ENCODE results near the gene CYP11A1.

The CYP11A1 gene

DNA sequence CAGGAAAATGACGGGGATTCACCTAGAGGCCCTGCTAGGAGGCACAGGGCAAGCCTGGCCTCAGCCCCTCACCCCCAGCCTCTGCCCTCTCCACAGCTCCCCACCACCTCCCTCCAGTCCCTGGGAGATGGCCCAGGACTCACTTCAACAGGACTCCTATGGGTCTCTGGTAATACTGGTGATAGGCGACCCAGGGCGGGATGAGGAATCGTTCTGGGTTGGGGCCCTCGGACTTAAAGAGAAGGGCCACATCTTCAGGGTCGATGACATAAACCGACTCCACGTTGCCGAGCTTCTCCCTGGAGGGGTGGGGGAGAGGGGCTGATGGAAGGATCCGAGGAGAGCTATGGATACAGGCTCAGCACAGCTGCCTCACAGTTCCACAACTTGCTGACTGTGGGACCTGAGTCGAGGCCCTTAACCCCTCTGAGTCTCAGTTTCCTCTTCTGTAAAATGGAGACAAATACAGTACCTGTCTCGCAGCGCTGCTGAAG lies 19.6 kb downstream of the CYP11A1 start:
- no peak for DNase-seq (ENCODE audit: low read depth in 2 of 2)

DNA sequence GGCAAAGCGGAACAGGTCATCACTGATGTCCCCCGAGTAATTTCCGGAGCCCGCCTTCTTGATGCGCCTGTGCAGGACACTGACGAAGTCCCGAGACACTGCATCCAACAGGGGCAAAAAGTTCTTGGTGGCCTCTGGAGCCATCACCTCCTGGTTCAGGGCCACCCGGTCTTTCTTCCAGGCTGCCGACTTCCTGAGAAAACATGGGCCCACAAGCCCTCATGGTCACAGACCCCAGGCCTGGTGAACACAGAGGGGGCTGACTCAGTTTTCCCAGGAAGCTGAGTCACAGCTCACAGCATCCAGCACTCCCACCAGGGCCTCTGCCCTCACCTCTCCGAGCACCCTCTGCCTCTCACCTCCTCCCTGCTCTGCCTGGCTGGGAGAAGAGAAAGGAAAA lies 22.4 kb downstream of the CYP11A1 start:
- DNase-seq (ENCODE audit: low read depth in 2 of 2) = no peak

DNA sequence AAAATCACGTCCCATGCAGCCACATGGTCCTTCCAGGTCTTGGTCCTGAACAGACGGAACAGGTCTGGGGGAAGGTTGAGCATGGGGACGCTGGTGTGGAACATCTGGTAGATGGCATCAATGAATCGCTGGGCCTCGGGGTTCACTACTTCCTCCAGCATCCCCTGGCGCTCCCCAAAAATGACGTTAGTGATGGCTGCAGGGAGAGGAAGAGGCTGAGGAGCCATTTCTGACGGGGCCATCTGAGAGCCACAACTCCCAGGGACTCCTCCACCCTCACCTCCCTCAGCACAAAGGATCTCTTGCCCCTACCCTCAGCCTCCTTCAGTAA lies 23.7 kb downstream of the CYP11A1 start:
- DNase-seq (ENCODE audit: low read depth in 2 of 2) = no peak

DNA sequence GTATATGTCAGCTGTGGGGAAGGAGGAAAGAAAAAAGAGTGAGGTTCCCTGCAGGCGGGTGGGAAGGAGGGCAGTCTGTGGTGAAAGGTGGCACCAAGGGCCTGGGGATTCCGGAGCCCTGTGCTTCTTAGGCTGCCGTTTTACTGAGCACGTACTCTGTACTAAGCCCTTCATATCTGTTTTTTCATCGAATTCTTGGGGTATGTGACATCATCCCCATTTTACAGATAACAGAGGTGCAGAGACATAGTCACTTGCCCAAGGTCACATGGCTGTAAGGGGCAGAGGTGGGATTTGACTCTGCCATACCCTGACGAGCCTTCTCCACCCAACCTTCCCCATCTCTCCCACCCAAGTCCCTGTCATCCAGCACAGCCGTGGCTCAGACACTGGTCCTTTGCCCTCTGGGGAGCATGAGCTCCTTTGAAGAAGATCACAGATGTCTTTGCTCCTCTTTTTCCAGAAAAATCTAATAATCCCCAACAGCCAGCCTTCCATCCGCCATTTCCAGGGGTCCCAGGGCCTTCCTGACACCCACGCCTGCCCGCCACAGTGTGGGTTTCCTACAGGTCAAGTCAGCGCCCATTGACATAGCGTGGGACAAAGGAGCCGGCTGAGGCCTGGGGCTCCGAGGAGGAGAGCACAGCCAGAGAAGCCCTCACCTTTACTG lies 24.2 kb downstream of the CYP11A1 start:
- no peak for DNase-seq (ENCODE audit: low read depth in 2 of 2)

DNA sequence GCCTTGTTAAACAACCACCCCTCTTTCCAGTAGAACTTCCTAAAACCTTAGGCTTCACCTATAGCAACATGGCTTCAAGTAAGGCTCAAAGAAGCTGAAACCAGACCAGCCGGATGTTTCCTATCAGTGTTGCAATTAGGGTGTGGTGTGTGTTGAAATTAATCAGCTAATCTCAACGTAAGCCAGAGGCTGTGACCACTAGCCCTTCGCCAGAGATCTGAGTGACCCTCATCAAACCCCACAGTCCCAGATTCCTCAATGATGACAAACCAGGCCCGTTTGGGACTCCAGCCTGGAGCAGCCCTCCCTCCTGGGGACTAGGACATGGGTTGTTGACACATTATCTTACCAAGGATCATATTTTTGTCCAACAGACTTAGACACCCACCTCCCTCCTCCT lies 27.3 kb downstream of the CYP11A1 start:
- DNase-seq (ENCODE audit: low read depth in 2 of 2) = no peak

DNA sequence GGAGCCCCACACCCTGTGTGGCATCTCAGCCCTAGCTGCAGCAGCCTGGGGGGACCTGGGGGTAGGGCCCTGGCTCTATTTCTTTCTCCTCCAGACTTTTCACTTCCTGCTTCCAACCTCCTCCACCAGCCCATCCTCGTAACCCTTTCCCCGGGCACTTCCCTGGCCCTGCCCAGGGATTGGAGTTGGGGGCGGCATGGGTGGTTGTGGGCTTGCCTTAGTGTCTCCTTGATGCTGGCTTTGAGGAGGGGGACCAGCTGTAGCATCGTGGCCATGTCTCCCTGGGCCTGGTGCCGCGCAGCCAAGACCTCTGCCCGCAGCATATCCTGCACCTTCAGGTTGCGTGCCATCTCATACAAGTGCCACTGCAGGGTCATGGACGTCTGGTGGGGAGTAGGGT lies 28.1 kb downstream of the CYP11A1 start:
- no peak for DNase-seq (ENCODE audit: low read depth in 2 of 2)

DNA sequence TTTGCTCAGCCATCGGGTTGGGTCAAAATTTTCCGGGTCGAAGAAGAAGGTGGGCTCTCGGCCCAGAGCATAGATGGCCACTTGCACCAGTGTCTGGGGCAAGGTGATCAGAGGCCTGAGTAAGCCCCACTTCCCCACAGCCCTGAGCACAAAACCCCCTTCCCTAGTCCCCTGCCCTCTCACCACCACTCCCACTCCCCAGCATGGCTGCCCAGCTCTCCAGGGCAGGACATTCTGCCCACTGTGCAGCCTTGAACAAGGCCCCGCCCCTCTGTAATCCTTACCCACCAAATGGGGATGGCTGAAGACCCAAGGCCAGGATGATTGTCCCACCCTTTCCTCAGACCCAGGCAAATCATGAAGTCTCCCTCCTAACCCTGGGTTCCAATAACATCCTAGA lies 28.8 kb downstream of the CYP11A1 start:
- DNase-seq (ENCODE audit: low read depth in 2 of 2) = no peak

DNA sequence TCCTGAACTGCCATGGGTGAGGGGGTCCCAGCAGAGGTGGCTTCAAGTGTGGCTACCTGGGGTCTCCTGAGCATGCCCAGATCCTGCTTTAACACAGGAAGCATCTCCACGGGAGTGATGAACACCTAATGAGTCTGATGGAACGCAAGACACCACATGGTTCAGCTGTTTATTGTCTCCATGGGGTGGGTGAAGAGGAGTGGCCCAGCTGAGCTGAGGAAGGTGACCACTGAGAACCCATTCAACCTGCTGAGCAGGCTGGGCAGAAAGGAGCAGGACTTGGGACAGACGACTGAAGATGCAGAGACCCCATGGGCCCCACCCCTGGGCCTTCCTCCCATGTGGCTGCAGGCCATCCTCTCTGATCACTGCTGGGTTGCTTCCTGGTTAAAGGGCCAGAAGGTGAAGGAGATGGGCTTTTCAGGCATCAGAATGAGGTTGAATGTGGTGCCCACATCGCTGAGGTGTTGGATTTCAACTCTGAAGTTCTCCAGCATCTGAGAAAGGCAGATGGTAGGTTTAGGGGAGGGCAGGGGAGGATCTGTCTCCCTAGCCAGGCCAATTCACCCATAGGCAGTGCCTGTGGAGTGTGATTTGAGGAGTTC lies 29.7 kb downstream of the CYP11A1 start:
- DNase-seq (ENCODE audit: low read depth in 2 of 2) = no peak

DNA sequence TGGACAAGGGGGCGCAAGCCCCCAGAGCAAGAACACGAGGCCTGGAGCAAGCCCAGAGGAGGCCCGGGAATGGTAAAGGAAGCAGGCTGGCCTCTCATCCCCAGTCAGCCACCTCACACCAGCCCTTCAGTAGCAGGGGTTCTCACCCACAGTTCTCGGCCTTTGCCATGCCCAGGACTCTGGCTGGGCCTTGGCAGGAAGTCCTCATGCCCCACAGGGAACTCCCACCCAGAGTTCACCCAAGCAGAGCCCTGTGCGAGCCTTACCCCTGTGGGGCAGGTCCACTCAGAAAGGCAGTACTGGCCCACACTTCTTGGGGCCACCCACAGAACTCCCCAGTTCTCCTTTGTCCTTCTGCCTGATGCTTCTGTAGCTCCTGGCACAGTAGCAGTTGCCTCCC lies 30.3 kb downstream of the CYP11A1 start:
- DNase-seq (ENCODE audit: low read depth in 2 of 2) = no peak

DNA sequence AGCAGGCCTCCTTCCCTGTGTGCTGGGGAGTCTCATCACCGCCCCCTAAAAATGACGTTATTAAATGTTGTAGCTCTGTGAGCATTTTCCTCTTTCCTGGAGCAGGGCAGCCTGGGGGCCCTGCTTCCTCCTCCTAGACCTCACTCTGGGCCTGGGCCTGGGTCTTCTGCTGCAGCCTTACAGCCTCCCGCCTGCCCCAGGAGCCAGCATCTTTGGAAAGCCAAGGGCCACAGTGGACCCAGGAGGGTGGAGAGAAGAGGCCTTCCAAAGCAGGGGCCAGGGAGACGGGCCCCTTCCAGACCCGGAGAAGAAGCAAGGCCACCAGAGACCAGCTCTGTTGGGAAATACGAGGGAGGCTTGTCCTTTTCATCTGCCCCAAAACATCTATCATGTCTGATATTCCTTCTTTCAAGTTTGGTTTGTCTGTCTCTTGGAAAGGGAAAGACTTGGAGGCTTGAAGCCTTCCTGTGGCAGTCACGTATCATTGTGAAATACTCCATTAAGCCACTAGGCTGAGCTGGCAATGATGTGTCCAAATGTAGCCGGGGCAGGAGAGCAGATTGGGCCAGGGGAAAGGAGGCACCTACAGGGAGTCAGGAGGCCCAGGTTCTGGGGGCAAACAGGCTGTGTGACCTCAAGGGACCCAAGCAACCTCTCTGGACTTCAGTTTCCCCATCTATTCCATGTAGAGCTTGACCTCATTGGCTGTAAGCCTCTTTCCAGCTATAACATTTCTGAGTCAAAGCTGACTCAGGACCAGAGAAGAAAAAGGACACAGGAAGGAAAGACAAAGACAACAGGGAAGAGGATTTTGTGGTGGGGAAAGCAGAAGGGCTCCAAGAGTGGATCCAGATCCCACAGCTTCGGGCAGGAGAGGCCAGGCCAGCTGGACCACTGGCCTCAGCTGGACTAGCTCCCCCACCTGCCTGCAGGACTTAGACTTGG lies 31.1 kb downstream of the CYP11A1 start:
- DNase-seq (ENCODE audit: low read depth in 2 of 2) = no peak

DNA sequence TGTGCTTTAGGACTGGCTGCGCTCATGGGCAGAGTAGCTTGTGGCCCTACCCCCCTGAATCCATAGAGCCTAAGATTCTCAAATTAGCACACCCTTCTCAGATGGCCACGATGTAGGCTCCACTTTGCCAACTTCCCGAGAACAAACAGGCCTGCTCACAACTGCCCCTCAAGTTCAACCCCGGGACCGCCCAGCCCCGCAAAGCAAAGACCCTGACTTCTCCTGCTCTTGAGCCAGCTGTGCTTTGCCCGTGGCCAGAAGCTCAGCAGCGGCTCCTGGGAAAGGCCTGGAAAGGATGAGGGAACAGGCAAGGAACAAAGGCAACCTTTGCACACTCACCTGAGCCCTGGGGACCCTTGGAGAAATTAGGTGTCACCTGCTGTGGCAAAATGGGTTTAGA lies 32.0 kb downstream of the CYP11A1 start:
- DNase-seq (ENCODE audit: low read depth in 2 of 2) = no peak

DNA sequence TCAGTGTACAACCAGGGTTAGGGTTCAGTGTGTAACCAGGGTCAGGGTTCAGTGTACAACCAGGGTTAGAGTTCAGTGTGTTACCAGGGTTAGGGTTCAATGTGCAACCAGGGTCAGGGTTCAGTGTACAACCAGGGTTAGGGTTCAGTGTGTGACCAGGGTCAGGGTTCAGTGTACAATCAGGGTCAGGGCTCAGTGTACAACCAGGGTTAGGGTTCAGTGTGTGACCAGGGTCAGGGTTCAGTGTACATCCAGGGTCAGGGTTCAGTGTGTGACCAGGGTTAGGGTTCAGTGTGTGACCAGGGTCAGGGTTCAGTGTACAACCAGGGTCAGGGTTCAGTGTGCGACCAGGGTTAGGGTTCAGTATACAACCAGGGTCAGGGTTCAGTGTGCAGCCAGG lies 33.3 kb downstream of the CYP11A1 start:
- DNase-seq (ENCODE audit: low read depth in 2 of 2) = no peak

DNA sequence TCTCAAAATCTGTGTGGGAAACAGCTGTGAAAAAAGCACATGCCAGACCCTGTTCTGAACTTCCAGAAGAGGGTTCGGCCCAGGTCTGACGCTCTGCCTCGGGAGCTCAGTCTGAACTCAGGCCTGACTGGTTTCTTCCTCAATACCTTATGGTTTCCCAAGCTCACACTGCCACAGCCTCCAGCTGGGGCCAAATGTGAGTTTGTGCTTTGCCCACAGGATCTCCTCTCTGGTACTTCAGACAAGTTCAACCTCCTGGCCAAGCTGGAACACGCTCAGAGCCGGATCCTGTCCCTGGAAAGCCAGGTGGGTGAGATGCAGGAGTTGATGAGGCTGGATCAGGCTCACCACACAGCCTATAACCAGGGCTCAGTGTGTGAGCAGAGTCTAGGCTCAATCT lies 33.8 kb downstream of the CYP11A1 start:
- DNase-seq (ENCODE audit: low read depth in 2 of 2) = no peak

DNA sequence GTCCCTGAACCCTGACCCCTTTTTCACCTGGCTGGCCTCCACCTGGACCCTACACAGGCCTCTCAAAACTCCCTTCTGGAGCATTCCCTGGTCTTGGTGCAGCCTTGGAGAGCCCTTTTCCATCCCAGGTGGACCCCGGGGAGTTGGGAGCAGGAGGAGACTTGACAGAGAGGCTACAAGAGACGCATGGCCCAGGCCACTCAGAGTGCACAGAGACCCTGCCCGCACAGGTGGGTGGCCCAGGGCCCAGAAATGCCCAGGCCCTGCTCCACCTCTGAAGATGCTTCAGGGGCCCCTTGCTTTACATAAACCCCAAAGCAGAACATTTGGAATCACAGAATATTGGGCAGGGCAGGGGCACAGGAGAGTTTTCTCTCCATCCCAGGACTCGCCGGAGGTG lies 34.4 kb downstream of the CYP11A1 start:
- no peak for DNase-seq (ENCODE audit: low read depth in 2 of 2)

DNA sequence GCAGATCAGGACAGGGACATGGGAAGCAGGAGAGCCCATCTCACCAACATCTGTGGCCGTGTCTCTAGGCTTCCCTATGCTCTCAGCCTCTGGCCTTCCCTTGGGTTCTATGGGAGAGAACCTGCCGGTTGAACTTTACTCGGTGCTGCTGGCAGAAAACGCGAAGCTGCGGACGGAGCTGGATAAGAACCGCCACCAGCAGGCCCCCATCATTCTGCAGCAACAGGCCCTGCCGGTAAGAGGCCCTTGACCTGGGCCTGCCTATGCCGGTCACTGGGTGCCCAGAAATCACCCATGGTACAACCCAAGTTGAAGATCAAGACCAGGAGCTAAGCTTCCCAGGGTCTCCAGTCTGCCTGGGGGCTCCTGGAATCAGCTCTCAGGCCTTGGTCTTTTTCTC lies 34.8 kb downstream of the CYP11A1 start:
- no peak for DNase-seq (ENCODE audit: low read depth in 2 of 2)

DNA sequence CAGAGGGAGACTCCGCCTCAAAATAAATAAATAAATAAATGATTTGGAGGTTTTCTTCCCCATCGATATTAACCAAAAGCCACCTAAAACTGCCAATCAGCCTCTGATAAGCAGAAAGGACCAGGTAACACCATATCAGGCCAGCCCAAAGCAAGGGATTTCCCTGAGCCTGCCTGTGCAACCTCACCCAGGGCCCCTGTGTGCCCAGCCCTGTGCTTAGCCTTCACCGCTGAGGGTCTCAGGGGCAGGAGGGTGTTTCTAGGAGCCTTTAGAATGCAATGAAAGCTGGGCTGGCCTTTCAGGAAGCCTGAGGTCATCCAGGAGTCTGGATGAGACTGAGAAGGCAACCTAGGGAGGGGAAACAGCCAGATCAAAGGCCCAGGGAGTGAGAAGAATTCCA lies 35.4 kb downstream of the CYP11A1 start:
- DNase-seq (ENCODE audit: low read depth in 2 of 2) = no peak

DNA sequence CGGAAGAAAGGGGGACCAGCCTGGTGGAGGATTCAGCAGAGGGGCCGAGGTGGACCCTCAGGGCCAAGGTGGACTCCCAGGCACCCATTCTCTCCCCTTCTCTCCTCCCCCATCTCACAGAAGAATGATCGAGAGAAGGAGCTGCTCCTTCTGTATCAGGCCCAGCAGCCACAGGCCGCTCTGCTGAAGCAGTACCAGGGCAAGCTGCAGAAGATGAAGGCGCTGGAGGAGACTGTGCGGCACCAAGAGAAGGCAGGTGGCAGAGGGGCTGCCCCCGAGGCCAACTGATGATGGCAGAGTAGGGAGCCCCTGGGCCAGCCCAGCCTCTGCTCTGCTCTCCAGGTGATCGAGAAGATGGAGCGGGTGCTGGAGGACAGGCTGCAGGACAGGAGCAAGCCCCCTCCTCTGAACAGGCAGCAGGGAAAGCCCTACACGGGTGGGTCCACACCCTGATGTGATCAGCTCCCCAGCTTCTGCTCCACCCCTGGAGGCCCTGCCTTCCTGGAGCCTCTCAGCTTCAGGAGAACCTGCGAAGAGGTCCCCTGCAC lies 36.5 kb downstream of the CYP11A1 start:
- no peak for DNase-seq (ENCODE audit: low read depth in 2 of 2)

DNA sequence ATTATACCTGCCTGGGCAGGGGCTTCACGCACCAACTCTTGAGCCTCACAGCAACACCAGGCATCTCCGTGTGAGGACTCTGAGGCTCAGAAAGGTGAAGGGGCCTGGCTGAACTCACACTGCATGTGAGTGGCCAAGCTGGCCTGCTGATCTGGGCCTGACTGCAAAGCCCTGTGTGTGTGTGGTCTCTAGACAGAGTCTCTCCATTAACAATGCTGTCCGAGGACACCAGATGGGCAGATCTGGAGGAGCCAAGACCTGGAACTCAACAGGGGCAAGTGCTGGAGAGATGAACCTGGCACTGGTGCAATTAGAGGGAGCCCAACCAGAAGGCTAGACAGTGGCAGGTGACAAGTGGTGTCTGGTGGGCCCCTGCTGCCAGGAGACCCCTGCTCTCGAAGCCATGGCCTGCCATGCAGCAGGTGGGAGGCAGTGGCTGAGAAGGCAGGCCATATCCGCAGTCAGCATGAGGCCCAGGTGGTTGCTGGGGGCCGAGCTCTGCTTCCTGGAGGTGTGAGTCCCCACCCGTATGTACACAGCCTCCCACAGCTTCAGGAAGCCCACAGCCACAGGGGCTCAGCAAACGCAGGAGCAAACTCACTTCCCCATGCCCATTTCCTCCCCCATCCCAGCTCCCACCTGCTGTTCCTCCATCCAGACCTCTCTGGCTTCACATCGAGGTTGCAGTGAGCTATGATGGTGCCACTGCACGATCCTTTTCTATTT lies 39.0 kb downstream of the CYP11A1 start:
- DNase-seq (ENCODE audit: low read depth in 2 of 2) = no peak

DNA sequence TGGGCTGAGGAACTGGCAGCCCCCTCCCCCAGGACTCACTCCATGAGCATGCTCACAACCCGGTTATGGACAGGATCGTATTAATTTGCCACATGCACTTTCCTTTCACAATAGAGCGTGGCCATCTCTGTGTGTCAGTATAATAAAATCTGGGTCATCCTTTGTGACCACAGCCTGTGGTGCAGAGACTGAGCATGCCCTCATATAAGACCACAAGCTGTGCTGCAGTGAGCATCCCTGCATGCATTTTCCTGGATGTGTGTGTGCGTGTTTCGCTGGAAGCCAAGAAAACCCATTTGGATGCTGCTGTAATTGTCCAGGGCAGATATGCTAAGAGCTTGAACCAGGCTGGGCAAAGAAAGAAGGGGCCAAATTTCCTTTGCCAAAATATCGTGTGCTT lies 39.7 kb downstream of the CYP11A1 start:
- DNase-seq (ENCODE audit: low read depth in 2 of 2) = no peak

DNA sequence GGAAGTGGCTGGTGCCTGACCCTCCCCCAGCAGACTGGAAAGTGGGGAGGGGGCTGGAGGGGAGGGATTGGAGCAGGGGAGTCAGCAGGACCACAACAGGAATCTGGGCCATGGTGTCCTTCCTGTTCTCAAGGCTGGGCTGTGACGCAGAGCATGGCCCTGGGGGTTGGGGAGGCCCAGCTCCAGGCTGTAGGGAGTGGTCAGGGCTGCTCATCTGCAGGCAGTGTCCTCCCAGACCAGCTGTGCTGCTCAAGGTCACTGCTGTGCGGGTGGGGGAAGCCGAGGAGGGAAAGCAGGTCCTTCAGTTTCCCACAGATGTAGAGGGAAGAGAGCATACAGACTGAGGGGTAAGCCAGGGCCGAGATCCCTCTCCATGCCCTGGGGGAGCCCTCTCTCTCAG lies 40.7 kb downstream of the CYP11A1 start:
- DNase-seq (ENCODE audit: low read depth in 2 of 2) = no peak

DNA sequence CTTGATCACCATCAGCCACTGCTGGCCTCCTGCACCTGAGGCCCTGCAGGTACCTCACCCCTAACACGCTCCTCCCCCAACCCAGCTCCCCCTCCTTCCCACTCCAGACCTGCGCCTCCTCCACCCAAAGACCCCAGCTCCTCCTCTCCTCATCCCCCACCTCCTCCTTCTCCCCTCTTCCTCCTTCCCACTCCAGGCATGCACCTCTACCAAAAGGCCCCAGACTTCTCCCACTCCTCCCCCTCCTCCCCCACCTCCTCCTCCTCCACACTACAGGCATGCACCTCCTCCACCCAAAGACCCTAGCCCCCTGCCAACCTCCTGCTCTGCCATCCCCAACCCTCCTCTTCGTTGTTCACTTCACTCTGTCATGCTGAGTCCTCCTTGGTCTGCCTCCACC lies 42.7 kb downstream of the CYP11A1 start:
- DNase-seq (ENCODE audit: low read depth in 2 of 2) = no peak
